Stimulated activated CD4-positive, alpha-beta T cell treated with anti-CD3 and anti-CD28 coated beads, TNF-alpha, amount 100 ng/mL, for 24 hours (primary cell): ENCODE measurements around the gene COL23A1.

Experiments used
- DNase-seq, 3 experiments: peaks; one replicate each; pipeline ENCODE4 v3.0.0-alpha.2; 2020; ENCODE audit warnings: low read depth in 3 of 3

COL23A1 gene

GRCh38 chr5:178434851-178435250 lies 155.3 kb downstream of the COL23A1 start:
- no peak for DNase-seq

GRCh38 chr5:178434016-178434761 lies 156.0 kb downstream of the COL23A1 start:
- DNase-seq = no peak

GRCh38 chr5:178433273-178433775 lies 156.9 kb downstream of the COL23A1 start:
- no peak for DNase-seq

GRCh38 chr5:178432421-178433272 lies 157.5 kb downstream of the COL23A1 start:
- DNase-seq = no peak

- DNase-seq = no peak
Measured at GRCh38 chr5:178431782-178432165, 158.4 kb downstream of the COL23A1 start.

- DNase-seq = no peak
Measured at GRCh38 chr5:178431063-178431781, 159.0 kb downstream of the COL23A1 start.

GRCh38 chr5:178430186-178431062 lies 159.8 kb downstream of the COL23A1 start:
- no peak for DNase-seq

GRCh38 chr5:178429491-178430185 lies 160.6 kb downstream of the COL23A1 start:
- no peak for DNase-seq

- DNase-seq = no peak
Measured at GRCh38 chr5:178429156-178429468, 161.1 kb downstream of the COL23A1 start.

GRCh38 chr5:178428341-178429155 lies 161.6 kb downstream of the COL23A1 start:
- DNase-seq = no peak

GRCh38 chr5:178427576-178428197 lies 162.5 kb downstream of the COL23A1 start:
- DNase-seq = no peak

- DNase-seq = no peak
Measured at GRCh38 chr5:178426326-178427130, 163.7 kb downstream of the COL23A1 start.

- DNase-seq = no peak
Measured at GRCh38 chr5:178425621-178426068, 164.5 kb downstream of the COL23A1 start.

GRCh38 chr5:178424810-178425177 lies 165.4 kb downstream of the COL23A1 start:
- DNase-seq = no peak

- no peak for DNase-seq
Measured at GRCh38 chr5:178423901-178424809, 166.0 kb downstream of the COL23A1 start.

- no peak for DNase-seq
Measured at GRCh38 chr5:178423431-178423830, 166.8 kb downstream of the COL23A1 start.

GRCh38 chr5:178422400-178422775 lies 167.8 kb downstream of the COL23A1 start:
- DNase-seq = no peak
